Astrocyte of the hippocampus (primary cell): ENCODE measurements around the gene MYF6.

Source experiments
- DNase-seq: peaks from one replicate; pipeline ENCODE4 v3.0.0; 2011; ENCODE audit warnings: low read depth, low spot score

The MYF6 gene

DNA sequence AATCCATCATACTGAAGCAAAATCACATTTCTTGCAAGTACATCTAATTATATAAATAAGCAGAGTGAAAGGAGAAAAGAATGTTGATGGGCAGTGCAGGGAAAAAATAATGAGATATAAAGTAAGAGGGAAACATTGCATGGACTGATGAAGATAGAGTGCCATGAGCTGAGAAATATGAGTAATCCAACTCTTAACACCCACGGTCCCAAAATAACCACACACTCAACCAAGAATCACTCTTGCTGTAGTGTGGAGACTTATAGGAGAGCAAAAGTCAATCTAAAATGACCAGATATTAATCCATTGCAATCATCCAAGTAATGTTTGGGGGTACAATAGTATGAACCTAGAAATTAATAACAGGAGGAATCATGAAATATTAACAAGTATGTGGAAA lies 49.4 kb downstream of the MYF6 start:
- DNase-seq = no peak
